IPS-NIHi11 (cell line): ENCODE data around the gene HK3.

Experiments
- DNase-seq: peaks from one replicate; pipeline ENCODE4 v3.0.0; 2012; ENCODE audit warnings: mixed read lengths, low spot score

HK3 gene

GRCh38 chr5:176868731-176869130, 30.4 kb downstream of the HK3 start:
- DNase-seq: no peak

GRCh38 chr5:176868126-176868525, 31.0 kb downstream of the HK3 start:
- DNase-seq: no peak

- DNase-seq: peak; percentile 61
Measured at GRCh38 chr5:176866707-176867310, 32.3 kb downstream of the HK3 start.

- DNase-seq: no peak
Measured at GRCh38 chr5:176865964-176866363, 33.2 kb downstream of the HK3 start.

GRCh38 chr5:176864755-176865154, 34.4 kb downstream of the HK3 start:
- DNase-seq: no peak

GRCh38 chr5:176863765-176864098, 35.4 kb downstream of the HK3 start:
- no peak for DNase-seq

GRCh38 chr5:176863041-176863764, 35.9 kb downstream of the HK3 start:
- DNase-seq: no peak

GRCh38 chr5:176862330-176862995, 36.7 kb downstream of the HK3 start:
- no peak for DNase-seq

GRCh38 chr5:176861276-176861675, 37.9 kb downstream of the HK3 start:
- no peak for DNase-seq

- no peak for DNase-seq
Measured at GRCh38 chr5:176860381-176860780, 38.8 kb downstream of the HK3 start.

GRCh38 chr5:176859916-176860315, 39.2 kb downstream of the HK3 start:
- no peak for DNase-seq

GRCh38 chr5:176857894-176858273, 41.3 kb downstream of the HK3 start:
- no peak for DNase-seq

GRCh38 chr5:176857216-176857893, 41.8 kb downstream of the HK3 start:
- DNase-seq: no peak

- DNase-seq: no peak
Measured at GRCh38 chr5:176856746-176857145, 42.4 kb downstream of the HK3 start.

- DNase-seq: no peak
Measured at GRCh38 chr5:176855598-176855997, 43.5 kb downstream of the HK3 start.

- no peak for DNase-seq
Measured at GRCh38 chr5:176854164-176854563, 45.0 kb downstream of the HK3 start.

- DNase-seq: no peak
Measured at GRCh38 chr5:176853151-176853778, 45.9 kb downstream of the HK3 start.

GRCh38 chr5:176851871-176852658, 47.1 kb downstream of the HK3 start:
- DNase-seq: no peak

GRCh38 chr5:176851380-176851779, 47.8 kb downstream of the HK3 start:
- DNase-seq: no peak

- DNase-seq: no peak
Measured at GRCh38 chr5:176850371-176851245, 48.5 kb downstream of the HK3 start.
